Mammary epithelial cell (primary cell): ENCODE data around the gene GTF2H4.

ENCODE experiments used
- EZH2 ChIP-seq: IDR thresholded peaks from 2 replicates; pipeline ENCODE4 v1.6.1; 2012; ENCODE audit warnings: low read length, inconsistent platforms, borderline replicate concordance
- TF ChIP-seq, protein P1 (sequence below), 2 donors: IDR thresholded peaks in 1 of 2; conservative IDR thresholded peaks in 1 of 2; 2 replicates each; pipeline ENCODE4 v1.5.1; 2011 to 2012; ENCODE audit warnings: inconsistent platforms in 2 of 2, low read length in 2 of 2, mild to moderate bottlenecking in 2 of 2, control low read depth in 1 of 2, low read depth in 1 of 2; ENCODE audit not compliant: insufficient read depth in 1 of 2; ENCODE audit errors: extremely low read depth in 1 of 2

DNA sequence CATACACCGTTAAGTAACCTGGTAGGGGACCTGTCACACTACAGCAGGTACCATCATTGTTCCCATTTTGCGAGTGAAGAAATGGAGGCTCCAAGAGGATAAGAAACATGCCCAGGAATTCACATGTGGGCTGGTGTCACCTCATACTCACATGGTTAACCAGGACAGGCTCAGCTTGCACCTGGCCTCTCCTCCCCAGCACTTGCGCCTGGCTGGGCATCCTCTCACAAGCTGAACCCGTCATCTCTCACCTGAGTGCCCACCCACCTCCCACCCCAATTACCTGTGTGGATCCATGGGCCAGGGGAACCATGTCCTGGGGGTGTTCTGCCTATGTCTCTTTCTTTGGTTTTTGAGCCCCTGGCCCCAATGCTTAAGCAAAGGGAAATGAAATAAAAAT lies 22.5 kb downstream of the GTF2H4 start:
- TF ChIP-seq, protein P1, sequence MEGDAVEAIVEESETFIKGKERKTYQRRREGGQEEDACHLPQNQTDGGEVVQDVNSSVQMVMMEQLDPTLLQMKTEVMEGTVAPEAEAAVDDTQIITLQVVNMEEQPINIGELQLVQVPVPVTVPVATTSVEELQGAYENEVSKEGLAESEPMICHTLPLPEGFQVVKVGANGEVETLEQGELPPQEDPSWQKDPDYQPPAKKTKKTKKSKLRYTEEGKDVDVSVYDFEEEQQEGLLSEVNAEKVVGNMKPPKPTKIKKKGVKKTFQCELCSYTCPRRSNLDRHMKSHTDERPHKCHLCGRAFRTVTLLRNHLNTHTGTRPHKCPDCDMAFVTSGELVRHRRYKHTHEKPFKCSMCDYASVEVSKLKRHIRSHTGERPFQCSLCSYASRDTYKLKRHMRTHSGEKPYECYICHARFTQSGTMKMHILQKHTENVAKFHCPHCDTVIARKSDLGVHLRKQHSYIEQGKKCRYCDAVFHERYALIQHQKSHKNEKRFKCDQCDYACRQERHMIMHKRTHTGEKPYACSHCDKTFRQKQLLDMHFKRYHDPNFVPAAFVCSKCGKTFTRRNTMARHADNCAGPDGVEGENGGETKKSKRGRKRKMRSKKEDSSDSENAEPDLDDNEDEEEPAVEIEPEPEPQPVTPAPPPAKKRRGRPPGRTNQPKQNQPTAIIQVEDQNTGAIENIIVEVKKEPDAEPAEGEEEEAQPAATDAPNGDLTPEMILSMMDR (conservative IDR thresholded peaks at IDR 0.05 in 1 of 2, IDR thresholded peaks at IDR 0.05 in 1 of 2; ENCODE audit: extremely low read depth in 1 of 2, insufficient read depth in 1 of 2, low read depth in 1 of 2, low read length in 2 of 2): no peak
- no peak for TF ChIP-seq EZH2
